Measurements from ENCODE around the gene MRC2. TPM values are rescaled to one million over a fixed set of nuclear protein-coding genes. Genes with fewer than 3 reads are reported as not detected.

The MRC2 gene
- total RNA-seq, 2 donors from 2014 or later: 34.2 to 73.7 TPM

GRCh38 chr17:62708587-62708986, 81.1 kb downstream of the MRC2 start:
- Histone ChIP-seq H3K4me1 (replicated peaks) (peaks cover 3% of the 10 kb centered on the region), H3K4me3 (no peak overlapping the region), H3K9me3 (no peaks in the 10 kb centered on the region), H3K27me3 (replicated peaks; ENCODE audit: insufficient read depth) (no peaks in the 10 kb centered on the region), H3K27ac (no peak overlapping the region), H3K36me3 (no peaks in the 10 kb centered on the region)
- WGBS: 80% methylated on average over 2 of the region's 2 CpGs
- no peak for TF ChIP-seq CTCF (IDR thresholded peaks at IDR 0.05)
- TF ChIP-seq POLR2A (IDR thresholded peaks at IDR 0.05): no peak
- TF ChIP-seq POLR2AphosphoS5 (IDR thresholded peaks at IDR 0.05): no peak
- no peak for DNase-seq (ENCODE audit: low spot score)
- intact Hi-C loops (cut with DNase I): loop anchor here (10.0 kb wide), 1 partner anchor 106 kb away; no protein-coding TSS in a partner anchor

- H3K27me3 ChIP-seq (replicated peaks; ENCODE audit: insufficient read depth): no peaks in the 10 kb centered on the region
- intact Hi-C loops (cut with DNase I): no loop called here
- H3K4me3 ChIP-seq: no peak overlapping the region
- H3K9me3 ChIP-seq: no peaks in the 10 kb centered on the region
- no peak for TF ChIP-seq CTCF (IDR thresholded peaks at IDR 0.05)
- no peak for TF ChIP-seq POLR2A (IDR thresholded peaks at IDR 0.05)
- TF ChIP-seq POLR2AphosphoS5 (IDR thresholded peaks at IDR 0.05): no peak
- no peak overlapping the region for H3K27ac ChIP-seq
- no peaks in the 10 kb centered on the region for H3K4me1 ChIP-seq (replicated peaks)
- 82% methylated on average over 8 of the region's 8 CpGs for WGBS
- H3K36me3 ChIP-seq: no peaks in the 10 kb centered on the region
- no peak for DNase-seq (ENCODE audit: low spot score)
These were observed 84.7 kb downstream of the MRC2 start for GRCh38 chr17:62712171-62712581.

- H3K4me3 ChIP-seq: no peak overlapping the region
- H3K4me1 ChIP-seq (replicated peaks): no peaks in the 10 kb centered on the region
- H3K36me3 ChIP-seq: no peaks in the 10 kb centered on the region
- DNase-seq (ENCODE audit: low spot score): no peak
- intact Hi-C loops (cut with DNase I): no loop called here
- no peaks in the 10 kb centered on the region for H3K9me3 ChIP-seq
- no peak for TF ChIP-seq POLR2A (IDR thresholded peaks at IDR 0.05)
- WGBS: 73% methylated on average over 17 of the region's 17 CpGs
- no peak overlapping the region for H3K27ac ChIP-seq
- H3K27me3 ChIP-seq (replicated peaks; ENCODE audit: insufficient read depth): no peaks in the 10 kb centered on the region
These were observed 85.8 kb downstream of the MRC2 start for GRCh38 chr17:62713086-62713881.

- TF ChIP-seq POLR2A (IDR thresholded peaks at IDR 0.05) (no peak), CTCF (IDR thresholded peaks at IDR 0.05) (no peak), POLR2AphosphoS5 (IDR thresholded peaks at IDR 0.05) (no peak)
- intact Hi-C loops (cut with DNase I): no loop called here
- no peak for DNase-seq (ENCODE audit: low spot score)
- no peak overlapping the region for H3K4me3 ChIP-seq
- no peaks in the 10 kb centered on the region for H3K27me3 ChIP-seq (replicated peaks; ENCODE audit: insufficient read depth)
- no peak overlapping the region for H3K27ac ChIP-seq
- WGBS: 92% methylated on average over 8 of the region's 8 CpGs
- no peaks in the 10 kb centered on the region for H3K4me1 ChIP-seq (replicated peaks)
- H3K9me3 ChIP-seq: no peaks in the 10 kb centered on the region
- H3K36me3 ChIP-seq: no peaks in the 10 kb centered on the region
These were observed 86.7 kb downstream of the MRC2 start for GRCh38 chr17:62714016-62714777.

- H3K9me3 ChIP-seq: no peaks in the 10 kb centered on the region
- no peak for DNase-seq (ENCODE audit: low spot score)
- no peaks in the 10 kb centered on the region for H3K4me1 ChIP-seq (replicated peaks)
- H3K4me3 ChIP-seq: no peak overlapping the region
- H3K27ac ChIP-seq: no peak overlapping the region
- 98% methylated on average over 18 of the region's 18 CpGs for WGBS
- no peaks in the 10 kb centered on the region for H3K27me3 ChIP-seq (replicated peaks; ENCODE audit: insufficient read depth)
- no peaks in the 10 kb centered on the region for H3K36me3 ChIP-seq
- intact Hi-C loops (cut with DNase I): no loop called here
- TF ChIP-seq CTCF (IDR thresholded peaks at IDR 0.05): no peak
- TF ChIP-seq POLR2A (IDR thresholded peaks at IDR 0.05): no peak
- TF ChIP-seq POLR2AphosphoS5 (IDR thresholded peaks at IDR 0.05): no peak
These were observed 88.5 kb downstream of the MRC2 start for GRCh38 chr17:62715882-62716390.

Measured in prostate gland (tissue), 2 donors.